Activated CD4-positive, alpha-beta T cell treated with anti-CD3 and anti-CD28 coated beads, Interleukin-2, amount 50 U/mL, for 1 hour (primary cell): ENCODE data around the gene PLB1.
"Not testable (repeated sequence)": the region's sequence is repeated elsewhere in the genome, so short reads cannot be mapped to it uniquely, and the experiment has no call there.

Experiments used
- DNase-seq: peaks from one replicate; pipeline ENCODE4 v3.0.0-alpha.2; 2020

PLB1 gene

DNA sequence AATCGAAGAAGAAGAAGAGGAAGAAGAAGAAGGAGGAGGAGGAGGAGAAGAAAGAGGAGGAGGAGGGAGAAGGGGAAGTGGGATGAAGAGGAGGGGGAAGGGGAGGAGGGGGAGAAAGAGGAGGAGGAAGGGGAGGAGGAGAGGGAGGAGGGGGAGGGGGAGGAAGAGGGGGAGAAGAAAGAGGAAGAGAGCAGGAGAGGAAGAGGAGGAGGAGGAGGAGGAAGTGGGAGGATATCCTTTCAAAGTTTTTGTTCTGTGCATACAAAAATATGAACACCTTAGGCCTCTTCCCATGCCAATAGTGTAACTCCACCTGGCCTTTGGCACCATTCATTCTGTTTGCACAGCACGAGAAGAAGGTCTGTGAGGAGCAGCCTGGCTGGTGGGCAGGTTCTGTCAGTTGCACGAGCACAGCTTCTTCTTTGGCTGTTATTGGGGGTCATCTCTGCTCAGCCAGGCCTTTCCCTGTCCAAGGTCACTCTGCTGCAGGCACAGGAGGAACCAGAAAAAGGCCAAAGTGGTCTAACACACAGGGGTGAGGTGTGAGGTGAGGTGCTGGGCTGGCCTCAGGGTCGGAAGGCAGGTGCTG, 25.8 kb upstream of the PLB1 start:
- no peak for DNase-seq

DNA sequence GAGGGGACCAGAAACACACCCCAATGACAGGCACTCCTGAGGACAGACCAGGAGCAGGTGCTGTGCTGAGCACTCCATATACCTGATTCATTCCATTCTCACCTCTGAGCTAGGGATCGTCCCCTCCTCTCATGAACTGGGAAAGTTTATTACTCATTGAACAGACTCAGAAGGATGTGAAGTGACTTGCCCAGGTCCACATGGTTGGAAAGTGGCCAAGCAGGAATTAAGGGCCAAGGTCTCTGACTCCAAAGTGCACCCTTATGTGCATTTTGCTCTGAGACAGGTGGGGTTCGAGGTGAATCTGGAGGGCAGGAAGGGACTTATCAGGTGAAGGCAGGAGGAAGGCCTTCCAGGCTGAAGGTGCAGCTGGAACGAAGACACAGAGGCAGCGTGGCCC, 25.1 kb upstream of the PLB1 start:
- no peak for DNase-seq

DNA sequence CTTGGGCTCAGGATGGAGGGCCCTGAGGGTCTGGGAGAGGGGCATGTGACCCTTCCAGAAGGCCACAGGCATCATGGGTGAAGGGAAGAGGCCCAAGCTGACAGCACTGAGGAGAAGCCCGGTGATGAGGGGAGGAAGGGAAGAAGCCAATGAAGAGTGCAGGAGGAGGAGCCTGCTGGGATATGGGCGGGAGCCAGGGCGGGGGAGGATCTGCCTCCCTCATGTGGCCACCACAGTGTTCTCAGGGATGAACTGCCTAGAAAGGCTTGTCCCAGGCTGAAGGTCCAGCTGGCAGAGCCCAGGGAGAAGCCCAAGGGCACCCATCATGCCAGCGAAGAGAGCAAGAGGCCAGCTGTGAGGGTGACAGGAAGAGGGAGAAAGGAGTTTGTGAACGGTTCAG, 24.6 kb upstream of the PLB1 start:
- no peak for DNase-seq

DNA sequence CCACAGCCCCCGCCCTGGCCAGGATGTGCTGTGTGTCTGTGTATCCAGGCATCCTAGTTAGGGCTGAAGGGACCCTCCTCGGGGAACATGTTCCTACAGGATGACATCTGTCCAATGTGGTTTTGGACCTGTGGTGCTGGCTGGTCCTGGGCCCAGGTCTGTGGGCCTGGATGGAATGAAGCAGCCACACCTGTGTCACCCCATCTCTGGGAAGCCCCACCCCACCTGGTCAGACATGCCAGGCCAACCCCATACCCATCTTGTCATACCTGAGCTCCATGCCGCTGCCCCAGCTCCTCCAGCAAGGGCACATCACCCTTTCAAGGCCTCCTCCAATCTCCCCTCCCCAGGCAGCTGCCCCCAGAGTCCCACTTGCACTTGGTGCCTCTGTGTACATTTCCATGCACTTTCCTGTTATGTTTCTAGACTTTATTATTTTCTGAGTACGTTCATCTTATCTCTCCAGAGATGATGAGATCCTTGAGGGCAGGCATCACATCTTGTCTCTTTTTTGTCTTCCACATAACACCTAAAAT, 24.1 kb upstream of the PLB1 start:
- DNase-seq, result no peak

DNA sequence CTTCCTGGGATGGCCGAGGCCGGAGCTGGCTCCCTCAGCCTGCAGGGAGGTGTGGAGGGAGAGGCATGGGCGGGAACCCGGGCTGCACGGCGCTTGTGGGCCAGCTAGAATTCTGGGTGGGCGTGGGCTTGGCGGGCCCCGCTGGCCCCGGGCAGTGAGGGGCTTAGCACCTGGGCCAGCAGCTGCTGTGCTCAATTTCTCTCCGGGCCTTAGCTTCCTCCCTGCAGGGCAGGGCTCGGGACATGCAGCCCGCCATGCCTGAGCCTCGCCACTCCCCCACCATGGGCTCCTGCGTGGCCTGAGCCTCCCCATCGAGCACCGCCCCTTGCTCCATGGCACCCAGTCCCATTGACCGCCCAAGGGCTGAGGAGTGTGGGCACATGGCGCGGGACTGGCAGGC, 23.2 kb upstream of the PLB1 start:
- not testable (repeated sequence) for DNase-seq

DNA sequence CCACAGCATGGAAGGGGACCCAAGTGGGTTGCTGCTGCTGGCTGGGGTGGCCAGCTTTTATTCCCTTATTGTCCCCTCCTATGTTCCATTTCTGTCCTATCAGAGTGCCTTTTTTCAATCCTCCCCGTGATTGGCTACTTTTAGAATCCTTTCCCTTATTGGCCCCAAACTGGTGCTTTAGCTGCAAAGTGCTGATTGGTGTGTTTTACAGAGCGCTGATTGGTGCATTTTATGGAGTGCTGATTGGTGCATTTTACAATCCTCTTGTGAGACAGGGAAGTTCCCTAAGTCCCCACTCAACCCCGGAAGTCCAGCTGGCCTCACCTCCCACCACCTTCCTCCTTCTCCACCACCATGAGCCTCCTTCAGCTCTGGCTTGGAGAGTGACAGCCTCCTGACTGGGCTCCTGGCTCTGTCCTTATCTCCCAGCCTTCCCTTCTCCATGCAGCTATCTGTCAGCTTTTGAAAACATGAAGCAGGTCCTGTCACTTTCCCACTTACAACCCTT, 20.7 kb upstream of the PLB1 start:
- DNase-seq, result no peak

DNA sequence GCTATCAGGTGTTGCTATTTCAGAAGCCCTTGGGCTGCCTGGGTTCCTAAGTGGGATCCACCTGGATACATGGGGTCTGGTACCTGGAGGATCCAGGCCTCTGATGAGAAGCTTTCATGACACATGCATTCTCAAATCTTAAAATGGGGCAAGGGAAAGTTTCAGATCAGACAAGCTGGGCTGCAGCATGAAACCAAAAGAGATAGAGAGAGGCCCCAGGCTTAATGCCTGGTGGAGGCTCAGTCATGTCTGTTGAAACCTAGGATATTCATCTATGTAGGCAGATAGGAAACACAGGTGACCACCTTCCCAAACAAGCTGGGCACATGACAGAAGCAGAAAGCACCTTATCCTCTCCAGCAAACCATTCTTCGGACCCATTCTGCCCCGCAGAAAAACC, 18.8 kb upstream of the PLB1 start:
- DNase-seq, result no peak

DNA sequence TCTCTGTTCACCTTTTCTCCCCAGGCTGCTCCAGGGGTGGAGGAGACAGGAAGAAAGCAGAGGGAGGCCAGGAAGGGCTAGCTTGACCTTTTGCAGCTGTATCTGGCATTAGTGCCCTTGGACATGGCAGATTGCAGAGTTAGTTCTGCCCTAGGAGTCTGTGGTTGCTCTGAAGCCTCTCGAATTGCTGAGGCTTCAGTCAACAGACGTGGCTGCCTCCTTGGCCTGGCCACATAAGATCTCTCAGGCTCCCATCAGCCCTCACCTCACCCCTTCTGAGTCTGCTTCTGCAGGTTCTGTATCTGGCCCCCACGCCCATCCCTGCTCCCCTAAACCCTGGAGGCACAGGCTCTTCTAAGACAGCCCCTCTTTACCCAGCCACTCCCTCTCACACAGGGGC, 18.2 kb upstream of the PLB1 start:
- DNase-seq, result no peak

DNA sequence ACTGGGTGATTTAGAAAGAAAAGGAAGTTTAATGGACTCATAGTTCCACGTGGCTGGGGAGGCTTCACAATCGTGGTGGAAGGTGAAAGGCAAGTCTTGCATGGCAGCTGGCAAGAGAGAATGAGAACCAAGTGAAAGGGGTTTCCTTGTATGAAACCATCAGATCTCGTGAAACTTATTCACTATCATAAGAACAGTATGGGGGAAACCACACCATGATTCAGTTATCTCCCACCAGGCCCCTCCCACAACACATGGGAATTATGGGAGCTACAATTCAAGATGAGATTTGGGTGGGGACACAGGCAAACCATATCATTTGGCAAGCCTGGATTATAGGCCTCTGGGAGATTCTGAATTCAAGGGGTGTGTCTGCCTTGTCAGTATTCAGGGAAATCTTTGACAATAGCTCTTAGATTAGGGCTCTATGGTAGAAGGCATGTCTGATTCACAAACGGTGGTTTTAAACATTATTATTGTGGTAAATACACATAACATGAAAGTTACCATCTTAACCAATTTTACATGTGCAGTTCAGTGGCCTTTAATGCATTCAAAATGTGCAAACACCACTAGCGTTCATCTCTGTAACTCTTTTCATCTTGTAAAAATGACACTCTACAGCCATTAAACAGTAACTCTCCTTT, 15.3 kb upstream of the PLB1 start:
- no peak for DNase-seq

DNA sequence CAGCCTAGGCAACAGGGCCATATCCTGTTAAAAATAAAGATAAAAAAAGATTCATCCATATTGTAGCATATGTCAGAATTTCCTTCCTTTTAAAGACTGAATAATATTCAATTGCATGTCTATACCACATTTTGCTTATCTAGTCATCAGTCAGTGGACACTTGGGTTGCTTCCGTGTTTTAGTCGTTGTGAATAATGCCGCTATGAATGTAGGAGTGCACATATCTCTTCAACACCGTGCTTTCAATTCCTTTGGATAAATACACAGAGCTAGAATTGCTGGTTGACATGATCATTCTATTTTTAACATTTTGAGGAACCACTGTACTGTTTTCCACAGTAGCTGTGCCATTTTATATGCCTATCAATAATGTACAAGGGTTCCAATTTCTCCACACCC, 14.0 kb upstream of the PLB1 start:
- DNase-seq, result no peak

DNA sequence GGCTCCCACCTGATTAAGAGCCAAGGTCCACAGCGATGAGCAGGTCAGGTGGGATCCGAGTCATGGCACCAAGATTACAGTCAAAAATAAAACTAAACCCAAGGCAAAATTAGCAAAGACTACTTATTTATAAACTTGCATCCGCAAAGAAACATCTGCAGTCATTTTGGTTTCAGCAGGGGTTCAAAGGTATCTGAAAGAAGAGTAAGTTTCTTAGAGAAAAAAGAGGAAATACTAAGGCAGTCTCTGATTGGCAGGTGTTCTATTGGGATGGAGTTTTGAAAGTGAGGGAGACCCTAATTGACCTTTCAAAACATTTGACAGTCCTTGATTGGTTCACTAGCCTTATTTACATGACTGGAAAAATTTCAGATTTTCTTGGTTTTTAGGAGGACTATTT, 11.0 kb upstream of the PLB1 start:
- no peak for DNase-seq

DNA sequence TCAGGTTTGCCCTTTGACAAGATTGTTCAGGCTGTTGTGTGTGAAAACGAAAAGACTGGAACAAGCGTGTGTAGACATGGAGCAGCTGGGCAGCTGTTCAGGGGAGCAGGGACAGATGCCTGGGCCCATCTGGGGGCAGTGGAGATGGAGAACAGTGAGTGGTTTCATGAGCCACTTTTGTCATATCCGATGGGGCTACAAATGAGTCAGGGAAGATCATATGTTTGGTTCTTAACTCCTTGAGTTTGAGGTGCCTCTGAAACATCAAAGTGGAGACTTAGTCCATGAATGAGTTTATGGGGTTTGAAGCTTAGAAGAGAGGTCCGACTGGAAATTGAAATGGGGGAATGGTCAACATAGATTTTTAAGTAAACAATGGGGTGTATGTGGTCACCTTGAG, 9.3 kb upstream of the PLB1 start:
- no peak for DNase-seq

DNA sequence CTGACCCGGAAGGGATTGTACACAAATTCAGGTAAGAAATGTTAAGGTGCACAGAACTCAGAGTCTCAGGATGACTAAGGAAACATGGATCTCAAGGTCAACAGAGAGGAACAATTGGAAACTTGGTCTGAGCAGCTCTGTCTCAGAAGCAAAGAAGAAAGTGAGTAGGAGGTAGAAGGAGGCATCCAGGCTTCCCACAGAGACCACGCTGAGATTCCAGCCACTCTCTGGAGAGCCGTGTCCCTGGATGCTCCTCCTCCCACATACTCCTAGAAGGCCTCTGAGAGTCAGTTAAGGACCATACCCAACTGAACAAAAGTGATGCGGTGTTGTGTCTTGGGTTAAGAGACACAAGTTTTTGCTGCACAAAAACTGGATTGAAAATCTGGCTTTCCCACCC, 8.6 kb upstream of the PLB1 start:
- no peak for DNase-seq

DNA sequence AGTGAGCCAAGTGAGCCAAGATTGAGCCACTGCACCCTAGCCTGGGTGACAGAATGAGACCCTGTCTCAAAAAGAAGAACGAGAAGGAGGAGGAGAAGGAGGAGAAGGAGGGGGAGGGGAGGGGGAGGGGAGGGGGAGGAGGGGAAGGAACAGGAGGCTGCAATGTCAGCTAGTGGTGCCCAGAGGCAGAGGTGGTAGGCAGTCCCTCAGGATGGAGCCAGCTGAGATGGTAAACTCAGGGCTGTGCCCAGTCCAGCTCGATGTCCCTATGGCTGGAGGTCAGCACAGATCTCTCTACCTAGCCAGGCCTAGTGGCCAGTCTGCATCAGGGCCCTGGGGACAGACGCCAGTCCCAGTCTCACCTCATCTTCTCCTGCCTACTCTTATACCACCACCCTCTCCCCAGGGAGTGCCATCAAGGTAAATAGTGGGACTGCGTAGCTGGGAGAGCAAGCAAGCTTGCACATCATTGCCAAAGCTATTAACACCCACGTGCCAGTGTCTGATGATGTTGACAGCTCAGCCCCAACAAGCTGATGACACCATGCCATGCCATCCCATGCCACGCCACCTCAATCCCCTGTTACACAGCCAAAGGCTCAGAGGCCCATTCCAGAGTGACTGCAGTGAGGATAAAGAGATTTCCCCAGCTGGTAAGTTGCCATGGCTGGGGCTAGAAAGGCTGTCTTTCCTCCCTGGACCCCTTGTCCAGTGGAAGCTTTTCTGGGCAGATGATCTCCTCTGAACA, 7.6 kb upstream of the PLB1 start:
- DNase-seq, result no peak

DNA sequence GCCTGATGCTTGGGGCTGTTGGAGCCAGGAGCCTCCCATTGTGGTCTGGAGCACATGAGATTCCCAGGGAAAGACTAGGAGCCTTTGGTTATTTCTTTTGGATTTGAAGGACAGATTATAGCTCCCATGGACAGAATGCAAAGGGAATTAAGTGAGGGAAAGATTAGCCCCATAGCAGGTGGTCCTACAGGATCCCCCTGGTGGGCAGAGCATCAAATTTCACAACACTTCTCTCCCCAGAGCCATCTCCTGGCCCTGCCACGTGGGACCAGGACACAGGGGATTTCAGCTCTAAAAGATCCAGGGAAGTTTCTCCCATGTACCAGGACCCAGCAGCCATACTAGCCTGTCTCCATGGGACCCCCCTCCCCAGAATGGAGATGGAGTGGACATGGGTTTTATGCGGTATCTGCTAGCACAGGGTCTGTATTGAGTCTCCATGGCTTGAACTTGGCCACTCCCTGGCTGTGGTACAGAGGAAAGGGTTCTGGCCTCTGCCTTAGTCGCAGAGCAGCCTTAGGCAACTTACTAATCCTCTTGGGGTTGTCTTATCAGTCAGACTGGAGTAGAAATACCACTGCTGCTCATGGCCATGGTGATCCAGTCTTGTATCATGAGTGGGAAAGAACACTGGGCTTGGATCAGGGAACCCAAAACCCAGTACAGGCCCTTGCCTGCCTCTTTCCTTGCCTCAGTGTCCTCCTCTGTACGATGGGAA, 6.8 kb upstream of the PLB1 start:
- no peak for DNase-seq

DNA sequence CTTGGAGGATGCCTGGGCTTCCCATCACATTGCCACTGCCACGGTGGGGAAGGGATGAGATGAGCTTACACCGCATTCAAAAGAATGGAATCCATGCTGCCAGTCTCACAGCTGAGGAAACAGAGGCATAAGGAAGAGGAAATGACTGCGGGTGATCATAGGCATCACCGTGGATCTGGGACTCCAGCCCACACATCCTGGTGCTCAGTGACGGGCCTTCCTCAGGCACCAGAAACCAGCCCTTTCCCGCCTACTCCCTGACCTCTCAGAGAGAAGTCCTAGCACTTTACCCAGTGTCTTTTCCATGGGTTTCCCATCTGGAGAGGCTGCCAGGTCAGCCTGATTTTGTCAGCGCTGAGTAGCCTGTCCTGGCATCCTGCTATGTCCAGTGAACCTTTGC, 5.3 kb upstream of the PLB1 start:
- DNase-seq, result no peak

DNA sequence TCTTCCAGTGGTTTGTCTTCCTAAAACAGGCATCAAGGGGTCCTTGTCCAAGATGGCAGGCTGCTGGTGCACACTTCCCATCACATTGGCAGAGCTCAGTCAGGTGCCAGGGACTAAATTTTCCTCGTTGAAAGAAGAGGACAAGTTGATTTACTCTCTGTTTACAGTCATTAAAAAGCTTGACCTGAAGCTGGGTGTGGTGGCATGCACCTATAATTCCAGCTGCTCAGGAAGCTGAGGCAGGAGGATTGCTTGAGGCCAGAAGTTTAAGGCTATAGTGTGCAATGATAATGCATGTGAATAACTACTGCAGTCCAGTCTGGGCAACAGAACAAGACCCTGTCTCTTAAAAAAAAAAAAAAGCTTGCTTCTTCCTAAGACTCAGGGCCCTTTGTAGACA, 3.6 kb upstream of the PLB1 start:
- DNase-seq, result no peak

DNA sequence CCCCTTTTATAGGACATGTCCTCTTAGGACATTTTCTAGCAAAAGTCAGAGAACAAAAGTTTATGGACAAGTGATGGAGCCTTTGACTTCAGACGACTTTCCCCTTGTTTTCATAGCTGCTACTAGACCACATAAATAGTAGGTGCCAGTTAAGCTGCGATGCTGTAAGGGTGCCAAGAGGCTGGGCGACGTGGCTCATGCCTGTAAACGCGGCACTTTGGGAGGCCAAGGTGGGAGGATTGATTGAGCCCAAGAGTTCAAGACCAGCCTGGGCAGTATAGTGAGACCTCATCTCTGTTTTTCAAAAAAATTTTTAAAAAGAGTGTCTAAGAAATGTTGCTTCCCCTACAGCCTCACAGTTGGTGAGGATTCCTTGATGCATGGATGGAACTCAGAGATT, 2.2 kb upstream of the PLB1 start:
- no peak for DNase-seq

DNA sequence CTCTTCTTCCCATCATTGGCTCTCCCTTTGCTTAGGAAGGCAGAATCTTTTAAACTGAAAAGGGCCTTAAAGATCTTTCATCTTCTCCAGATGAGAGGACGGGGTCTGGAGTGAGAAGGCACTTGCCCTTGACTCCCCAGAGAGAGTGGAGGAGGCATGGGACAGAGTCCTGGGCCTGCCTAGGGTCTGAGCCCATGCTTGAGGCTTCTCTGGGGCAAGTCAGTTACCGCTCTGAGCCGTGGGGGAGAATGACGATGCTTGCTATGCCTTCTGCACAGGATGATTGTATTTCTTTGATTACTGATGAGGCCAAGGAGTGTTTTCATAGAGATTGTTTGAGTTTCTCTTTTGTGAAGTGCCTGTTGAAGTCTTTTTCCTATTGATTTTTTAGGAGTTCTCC, 921 bp downstream of the PLB1 start:
- DNase-seq, result no peak

DNA sequence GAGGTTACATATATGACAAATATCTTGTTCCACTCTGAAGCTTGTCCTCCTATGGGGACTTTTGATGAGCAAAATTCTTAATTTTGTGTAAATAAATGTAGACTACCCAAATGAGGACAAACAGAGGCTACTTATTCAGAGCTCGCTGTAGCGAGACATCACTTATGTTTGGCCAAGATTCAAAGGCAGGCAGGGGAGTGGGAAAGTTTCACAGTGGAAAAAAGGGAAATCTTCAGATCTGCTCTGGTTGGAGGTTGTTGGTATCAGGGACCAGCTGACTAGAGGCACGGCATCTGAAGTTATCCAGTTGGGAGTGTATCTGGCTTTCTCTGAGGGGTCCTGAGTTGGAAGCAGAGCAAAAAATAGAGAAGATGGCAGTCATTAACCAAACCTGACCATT, 1.3 kb downstream of the PLB1 start:
- no peak for DNase-seq

DNA sequence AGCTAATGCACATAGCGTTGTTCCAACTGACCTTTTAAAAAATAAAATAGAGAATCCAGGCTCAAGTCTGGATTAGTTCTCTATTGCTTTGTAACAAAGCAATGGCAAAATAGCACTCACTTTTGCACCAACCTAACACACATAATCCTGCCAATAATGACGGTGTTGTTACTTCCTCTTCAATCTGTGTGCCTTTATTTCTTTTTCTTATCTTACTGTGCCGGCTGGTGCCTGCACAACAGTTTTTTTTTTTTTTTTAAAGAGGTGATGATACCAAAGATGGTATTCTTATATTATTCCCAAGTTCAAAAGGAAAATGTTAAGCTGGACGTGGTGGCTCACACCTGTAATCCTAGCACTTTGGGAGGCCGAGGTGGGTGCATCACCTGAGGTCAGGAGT, 3.4 kb downstream of the PLB1 start:
- DNase-seq, result no peak

DNA sequence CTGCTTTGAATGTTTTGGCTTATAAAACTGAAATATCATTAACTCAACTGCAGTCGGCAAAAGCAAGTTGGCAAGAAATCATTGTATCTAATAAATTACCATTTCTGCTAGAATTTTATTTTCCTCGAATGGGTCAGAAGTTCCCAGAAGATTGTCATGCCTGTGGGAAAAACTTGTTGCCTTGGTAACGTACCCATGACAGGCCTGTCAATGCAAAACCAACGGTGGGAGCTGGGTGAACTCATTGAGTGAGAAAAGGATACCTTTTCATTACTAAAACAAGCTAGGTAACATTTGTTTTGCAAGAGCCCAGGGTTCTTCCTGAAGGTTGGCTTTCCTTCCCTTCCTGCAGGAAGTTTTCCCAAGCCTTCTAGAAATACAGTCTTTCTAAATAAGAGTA, 9.5 kb downstream of the PLB1 start:
- DNase-seq, result no peak

DNA sequence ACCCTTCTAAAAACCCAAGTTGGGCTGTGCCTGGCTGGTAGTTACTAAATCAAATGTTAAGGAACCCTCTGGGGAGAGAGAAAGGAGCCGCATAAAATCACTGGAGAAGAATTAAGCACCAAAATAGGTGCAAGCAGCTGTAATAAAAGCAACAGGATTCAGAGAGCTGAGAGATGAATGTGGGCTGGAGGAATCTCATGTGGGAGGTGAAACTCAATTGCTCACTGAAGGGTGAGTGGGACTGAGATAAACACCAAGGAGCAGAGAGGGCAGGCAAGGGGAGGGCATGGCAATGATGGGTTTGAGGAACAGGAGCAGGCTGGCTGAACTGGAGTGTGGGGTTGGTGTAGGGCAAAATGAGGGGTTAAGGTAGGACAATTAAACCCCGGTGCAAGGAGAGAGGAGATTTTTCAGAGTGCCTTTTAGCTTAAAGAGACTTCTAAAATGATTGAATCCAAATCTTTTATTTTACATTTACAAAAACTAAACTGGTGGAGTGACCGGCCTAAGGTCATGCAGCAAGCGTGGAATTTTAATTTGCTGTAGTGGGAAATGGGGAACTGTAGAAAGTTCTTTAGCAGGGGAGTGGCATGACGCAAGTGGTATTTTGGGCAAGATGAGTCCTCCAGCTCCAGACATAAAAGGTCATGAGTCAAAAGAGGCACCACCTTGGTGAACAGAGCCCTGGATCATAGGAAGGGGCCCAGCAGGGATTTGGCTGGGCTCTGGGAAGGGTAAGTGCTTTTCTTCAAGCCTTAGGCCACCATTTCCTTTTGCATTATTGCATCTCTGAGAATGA, 10.5 kb downstream of the PLB1 start:
- no peak for DNase-seq
